K562 (cell line): Measurements from ENCODE around the gene LIX1L. TPM values are rescaled to one million over a fixed set of nuclear protein-coding genes. Genes with fewer than 3 reads are reported as not detected.

Source experiments
- BRD4 ChIP-seq: fragments of 200-600 bp; sonication (generic); IDR thresholded peaks from 2 replicates; pipeline ENCODE4 v1.6.1; 2017; ENCODE audit warnings: inconsistent platforms
- BRF1 ChIP-seq: IDR thresholded peaks from 3 replicates; pipeline ENCODE4 v1.6.1; 2011; ENCODE audit warnings: borderline replicate concordance, mild to moderate bottlenecking; ENCODE audit not compliant: insufficient read length; ENCODE audit errors: extremely low read depth
- CHD1 ChIP-seq: fragments of 200-600 bp; sonication (generic); IDR thresholded peaks from one replicate; pipeline ENCODE4 v1.6.1; 2012; ENCODE audit warnings: mild to moderate bottlenecking, moderate library complexity, low read length, inconsistent platforms
- DDX20 ChIP-seq: fragments of 450-650 bp; IDR thresholded peaks from 2 replicates; pipeline ENCODE4 v1.6.1; 2016; ENCODE audit warnings: missing genetic modification characterization, low read depth, mild to moderate bottlenecking, missing compliant biosample characterization, moderate library complexity
- EP300 ChIP-seq: IDR thresholded peaks from 2 replicates; pipeline ENCODE4 v1.6.1; 2012; ENCODE audit warnings: low read length, improper control_type of control experiment
- FOXJ3 ChIP-seq: sonication (generic); formaldehyde crosslinking; IDR thresholded peaks from 2 replicates; pipeline ENCODE4 v1.4.0; 2020; ENCODE audit warnings: mild to moderate bottlenecking, missing genetic modification reagents
- MAZ ChIP-seq, 2 experiments: fragments of 450-650 bp in 1 of 2; sonication (generic) in 1 of 2; formaldehyde crosslinking; IDR thresholded peaks in 1 of 2; conservative IDR thresholded peaks in 1 of 2; 2 replicates each; pipeline versions ENCODE4 v1.4.0 to v1.5.0; 2020; ENCODE audit warnings: mild to moderate bottlenecking in 1 of 2, missing genetic modification reagents in 1 of 2
- PHB ChIP-seq: fragments of 250-450 bp; sonication (Bioruptor Pico); IDR thresholded peaks from 2 replicates; pipeline ENCODE4 v1.5.0; 2021
- PYGO2 ChIP-seq: fragments of 450-650 bp; IDR thresholded peaks from 2 replicates; pipeline ENCODE4 v1.6.1; 2016; ENCODE audit warnings: mild to moderate bottlenecking, missing genetic modification characterization, moderate library complexity, missing compliant biosample characterization
- RB1 ChIP-seq: fragments of 450-650 bp; IDR thresholded peaks from 2 replicates; pipeline ENCODE4 v1.6.1; 2017; ENCODE audit warnings: low read depth, mild to moderate bottlenecking
- RCOR1 ChIP-seq, 2 experiments: IDR thresholded peaks; 2 replicates each; pipeline ENCODE4 v1.6.1; 2012; ENCODE audit warnings: low read depth in 2 of 2, low read length in 2 of 2, borderline replicate concordance in 1 of 2, improper control_type of control experiment in 1 of 2
- TCF7L2 ChIP-seq: fragments of 150-350 bp; IDR thresholded peaks from 2 replicates; pipeline ENCODE4 v1.6.1; 2016; ENCODE audit warnings: low read depth, mild to moderate bottlenecking, low read length, moderate library complexity
- ZBTB11 ChIP-seq, 3 experiments: fragments of 200-800 bp in 1 of 3; fragments of 250-450 bp in 1 of 3; fragments of 450-650 bp in 1 of 3; sonication (Bioruptor Pico) in 1 of 3; sonication (Bioruptor generic) in 1 of 3; formaldehyde crosslinking in 1 of 3; IDR thresholded peaks; 2 replicates each; pipeline versions ENCODE4 v1.6.1 to v1.8.0; 2016 to 2022; ENCODE audit warnings: mild to moderate bottlenecking in 2 of 3, missing genetic modification characterization in 2 of 3, missing compliant biosample characterization in 1 of 3, moderate library complexity in 1 of 3
- ZNF696 ChIP-seq: fragments of 250-450 bp; sonication (Bioruptor Pico); conservative IDR thresholded peaks from 2 replicates; pipeline ENCODE4 v1.4.0; 2020; ENCODE audit warnings: mild to moderate bottlenecking, moderate library complexity
- polyA plus RNA-seq, 8 experiments: library from polyadenylated mRNA; depleted of rRNA in 4 of 8; stranded (reverse) in 5 of 8; unstranded in 3 of 8; fragments of >200 nt; fragmentation: Nextera tagmentation in 2 of 8; fragmentation: Illumina TruSeq in 1 of 8; extraction: Ambion mirVana in 2 of 8; extraction: Trizol in 1 of 8; gene quantifications; 2 replicates each; pipeline versions ENCODE4 v1.2.1 to v1.2.3, GENCODE V29; 2011 to 2014; ENCODE audit warnings: inconsistent platforms in 1 of 8, missing spikeins in 1 of 8
- total RNA-seq, 7 experiments: library from RNA; depleted of rRNA in 6 of 7; stranded (reverse); fragments of >200 nt in 6 of 7; fragmentation: Illumina TruSeq in 2 of 7; extraction: Trizol in 2 of 7; gene quantifications; 2 replicates each; pipeline versions ENCODE4 v1.2.1 to v1.2.3, GENCODE V29; 2011 to 2021; ENCODE audit warnings: low replicate concordance in 1 of 7
- TF ChIP-seq, protein P1 (sequence below): sonication (generic); formaldehyde crosslinking; IDR thresholded peaks from 2 replicates; pipeline ENCODE4 v1.8.1; 2023; ENCODE audit warnings: mild to moderate bottlenecking, missing genetic modification reagents
- TF ChIP-seq, protein P2 (sequence below): IDR thresholded peaks from 2 replicates; pipeline ENCODE4 v1.6.1; 2014; ENCODE audit warnings: antibody characterized with exemption
- TF ChIP-seq, protein P3 (sequence below): sonication (generic); formaldehyde crosslinking; IDR thresholded peaks from 2 replicates; pipeline ENCODE4 v1.8.1; 2022; ENCODE audit warnings: missing genetic modification reagents

The LIX1L gene
- total and polyA plus RNA-seq, 9 of the 15 experiments (the other 6 are each of a cell fraction or from before 2014, with no cell fraction given), result 4.6 to 26.5 (median 12.5) TPM

DNA sequence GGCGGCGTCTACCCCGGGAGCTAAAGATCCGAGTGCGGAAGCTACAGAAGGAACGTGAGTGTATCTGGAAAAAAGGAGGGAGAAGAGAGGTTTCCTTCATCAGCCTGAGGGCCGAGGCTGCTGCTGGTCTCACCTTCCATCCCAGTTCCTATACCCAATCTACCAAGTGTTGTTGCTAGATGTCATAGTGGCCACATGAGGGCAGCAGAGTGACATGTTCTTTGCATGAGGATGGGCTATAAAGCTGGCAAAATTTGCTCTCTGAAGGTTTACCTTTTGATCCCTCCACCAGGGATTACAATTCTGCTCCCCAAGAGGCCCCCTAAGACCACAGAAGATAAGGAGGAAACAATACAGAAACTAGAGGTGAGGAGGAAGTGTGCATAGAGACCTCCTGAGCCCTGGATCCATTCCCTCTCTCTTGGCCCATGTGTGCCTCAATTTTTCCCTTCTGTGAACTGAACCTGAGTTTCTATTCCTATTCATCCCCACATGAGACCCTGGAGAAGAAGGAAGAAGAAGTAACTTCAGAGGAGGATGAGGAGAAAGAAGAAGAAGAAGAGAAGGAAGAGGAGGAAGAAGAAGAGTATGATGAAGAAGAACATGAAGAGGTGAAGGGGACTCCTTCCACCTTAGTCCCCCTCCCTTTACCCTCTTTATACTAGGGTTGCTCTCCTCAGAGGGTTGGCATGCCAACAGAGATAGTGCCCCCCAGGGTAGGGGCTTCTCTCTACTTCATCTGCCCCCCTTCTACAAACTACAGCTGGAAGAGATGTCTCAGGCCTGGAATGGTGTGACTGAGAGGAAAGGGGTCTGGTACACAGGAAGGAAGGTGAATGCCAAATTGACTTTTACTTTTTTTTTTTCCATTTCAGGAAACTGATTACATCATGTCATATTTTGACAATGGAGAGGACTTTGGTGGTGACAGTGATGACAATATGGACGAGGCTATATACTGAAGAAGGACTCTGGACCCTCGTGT, 20.0 kb upstream of the LIX1L start (continued):
- TF ChIP-seq BRD4 (no peak), PYGO2 (no peak), TCF7L2 (no peak), EP300 (peak; percentile 45; the same call in 1 of the 2 replicates), BRF1 (no peak), MAZ (CRISPR knock-in tag; conservative IDR thresholded peaks at IDR 0.05 in 1 of 2, IDR thresholded peaks at IDR 0.05 in 1 of 2) (0 out of 4 replicates have a peak, but pooled peaks of 1 of the 2 experiments have one; percentile 25), RCOR1 (IDR thresholded peaks at IDR 0.05; ENCODE audit: borderline replicate concordance in 1 of 2, low read depth in 2 of 2, low read length in 2 of 2) (peak in 1 of 2 experiments; percentile 52; a peak in 1 of 4 replicates), CHD1 (no peak), ZNF696 (CRISPR knock-in tag) (no peak), FOXJ3 (CRISPR knock-in tag) (no peak), ZBTB11 (CRISPR knock-in tag; IDR thresholded peaks at IDR 0.05) (0 out of 6 replicates have a peak, but pooled peaks of 1 of the 3 experiments have one; percentile 35), DDX20 (tag) (0 out of 2 replicates have a peak, but pooled peaks have one; percentile 14), RB1 (peak; percentile 56; the same call in 1 of the 2 replicates), PHB (CRISPR knock-in tag) (no peak)
- TF ChIP-seq, protein P1, sequence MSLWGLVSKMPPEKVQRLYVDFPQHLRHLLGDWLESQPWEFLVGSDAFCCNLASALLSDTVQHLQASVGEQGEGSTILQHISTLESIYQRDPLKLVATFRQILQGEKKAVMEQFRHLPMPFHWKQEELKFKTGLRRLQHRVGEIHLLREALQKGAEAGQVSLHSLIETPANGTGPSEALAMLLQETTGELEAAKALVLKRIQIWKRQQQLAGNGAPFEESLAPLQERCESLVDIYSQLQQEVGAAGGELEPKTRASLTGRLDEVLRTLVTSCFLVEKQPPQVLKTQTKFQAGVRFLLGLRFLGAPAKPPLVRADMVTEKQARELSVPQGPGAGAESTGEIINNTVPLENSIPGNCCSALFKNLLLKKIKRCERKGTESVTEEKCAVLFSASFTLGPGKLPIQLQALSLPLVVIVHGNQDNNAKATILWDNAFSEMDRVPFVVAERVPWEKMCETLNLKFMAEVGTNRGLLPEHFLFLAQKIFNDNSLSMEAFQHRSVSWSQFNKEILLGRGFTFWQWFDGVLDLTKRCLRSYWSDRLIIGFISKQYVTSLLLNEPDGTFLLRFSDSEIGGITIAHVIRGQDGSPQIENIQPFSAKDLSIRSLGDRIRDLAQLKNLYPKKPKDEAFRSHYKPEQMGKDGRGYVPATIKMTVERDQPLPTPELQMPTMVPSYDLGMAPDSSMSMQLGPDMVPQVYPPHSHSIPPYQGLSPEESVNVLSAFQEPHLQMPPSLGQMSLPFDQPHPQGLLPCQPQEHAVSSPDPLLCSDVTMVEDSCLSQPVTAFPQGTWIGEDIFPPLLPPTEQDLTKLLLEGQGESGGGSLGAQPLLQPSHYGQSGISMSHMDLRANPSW, result peak; percentile 70; the same call in 1 of the 2 replicates
- TF ChIP-seq, protein P2, sequence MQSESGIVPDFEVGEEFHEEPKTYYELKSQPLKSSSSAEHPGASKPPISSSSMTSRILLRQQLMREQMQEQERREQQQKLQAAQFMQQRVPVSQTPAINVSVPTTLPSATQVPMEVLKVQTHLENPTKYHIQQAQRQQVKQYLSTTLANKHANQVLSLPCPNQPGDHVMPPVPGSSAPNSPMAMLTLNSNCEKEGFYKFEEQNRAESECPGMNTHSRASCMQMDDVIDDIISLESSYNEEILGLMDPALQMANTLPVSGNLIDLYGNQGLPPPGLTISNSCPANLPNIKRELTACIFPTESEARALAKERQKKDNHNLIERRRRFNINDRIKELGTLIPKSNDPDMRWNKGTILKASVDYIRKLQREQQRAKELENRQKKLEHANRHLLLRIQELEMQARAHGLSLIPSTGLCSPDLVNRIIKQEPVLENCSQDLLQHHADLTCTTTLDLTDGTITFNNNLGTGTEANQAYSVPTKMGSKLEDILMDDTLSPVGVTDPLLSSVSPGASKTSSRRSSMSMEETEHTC, result no peak
- TF ChIP-seq, protein P3, sequence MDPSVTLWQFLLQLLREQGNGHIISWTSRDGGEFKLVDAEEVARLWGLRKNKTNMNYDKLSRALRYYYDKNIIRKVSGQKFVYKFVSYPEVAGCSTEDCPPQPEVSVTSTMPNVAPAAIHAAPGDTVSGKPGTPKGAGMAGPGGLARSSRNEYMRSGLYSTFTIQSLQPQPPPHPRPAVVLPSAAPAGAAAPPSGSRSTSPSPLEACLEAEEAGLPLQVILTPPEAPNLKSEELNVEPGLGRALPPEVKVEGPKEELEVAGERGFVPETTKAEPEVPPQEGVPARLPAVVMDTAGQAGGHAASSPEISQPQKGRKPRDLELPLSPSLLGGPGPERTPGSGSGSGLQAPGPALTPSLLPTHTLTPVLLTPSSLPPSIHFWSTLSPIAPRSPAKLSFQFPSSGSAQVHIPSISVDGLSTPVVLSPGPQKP (CRISPR knock-in tag), result no peak
